Measurements from ENCODE around the gene SPINK4. TPM values are rescaled to one million over a fixed set of nuclear protein-coding genes. Genes with fewer than 3 reads are reported as not detected.

SPINK4 gene
- polyA plus RNA-seq, 3 donors: not detected

DNA sequence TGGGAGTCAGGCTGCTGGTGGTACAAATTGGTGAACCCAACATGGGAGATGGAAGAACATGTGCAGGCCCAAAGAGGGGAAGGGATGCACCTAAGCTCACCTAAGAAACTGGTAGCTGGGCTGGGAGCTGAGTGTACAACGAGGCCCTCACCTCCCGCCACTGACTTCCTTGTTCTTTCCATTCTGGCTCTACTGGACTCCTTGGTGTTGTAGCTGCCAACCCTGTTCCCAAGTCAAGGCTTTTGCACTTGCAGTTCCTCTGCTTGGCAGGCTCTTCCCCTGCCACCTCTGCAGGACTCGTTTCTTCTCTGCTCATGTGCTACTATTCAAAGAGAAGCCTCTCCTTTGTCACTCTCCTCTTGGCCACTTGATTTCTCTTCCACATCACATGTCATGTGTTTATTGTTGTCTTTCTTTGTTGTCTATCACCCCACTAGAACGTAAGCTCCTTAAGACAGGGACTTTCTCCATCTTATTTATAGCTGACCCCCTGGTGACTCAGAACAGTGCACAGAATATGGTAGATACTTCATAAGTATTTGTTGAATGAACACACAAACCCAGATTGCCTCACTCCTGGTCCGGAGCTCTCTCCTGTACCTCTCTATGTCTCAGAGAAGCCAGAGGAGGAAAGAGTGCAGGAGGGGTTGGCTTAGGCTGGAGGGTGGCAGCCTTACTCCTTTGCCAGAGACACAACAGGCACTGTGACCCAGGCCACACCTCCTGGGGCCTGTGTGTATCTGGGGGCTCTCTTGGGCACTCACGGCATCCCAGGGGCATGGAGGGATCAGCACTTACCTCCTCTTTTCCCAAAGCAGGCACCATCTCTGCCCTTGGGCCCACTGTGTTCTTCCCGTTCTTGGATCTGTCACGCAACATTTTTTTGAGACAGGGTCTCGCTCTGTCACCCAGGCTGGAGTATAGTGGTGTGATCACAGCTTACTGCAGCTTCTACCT lies 5.2 kb upstream of the SPINK4 start:
- TF ChIP-seq, protein P1, sequence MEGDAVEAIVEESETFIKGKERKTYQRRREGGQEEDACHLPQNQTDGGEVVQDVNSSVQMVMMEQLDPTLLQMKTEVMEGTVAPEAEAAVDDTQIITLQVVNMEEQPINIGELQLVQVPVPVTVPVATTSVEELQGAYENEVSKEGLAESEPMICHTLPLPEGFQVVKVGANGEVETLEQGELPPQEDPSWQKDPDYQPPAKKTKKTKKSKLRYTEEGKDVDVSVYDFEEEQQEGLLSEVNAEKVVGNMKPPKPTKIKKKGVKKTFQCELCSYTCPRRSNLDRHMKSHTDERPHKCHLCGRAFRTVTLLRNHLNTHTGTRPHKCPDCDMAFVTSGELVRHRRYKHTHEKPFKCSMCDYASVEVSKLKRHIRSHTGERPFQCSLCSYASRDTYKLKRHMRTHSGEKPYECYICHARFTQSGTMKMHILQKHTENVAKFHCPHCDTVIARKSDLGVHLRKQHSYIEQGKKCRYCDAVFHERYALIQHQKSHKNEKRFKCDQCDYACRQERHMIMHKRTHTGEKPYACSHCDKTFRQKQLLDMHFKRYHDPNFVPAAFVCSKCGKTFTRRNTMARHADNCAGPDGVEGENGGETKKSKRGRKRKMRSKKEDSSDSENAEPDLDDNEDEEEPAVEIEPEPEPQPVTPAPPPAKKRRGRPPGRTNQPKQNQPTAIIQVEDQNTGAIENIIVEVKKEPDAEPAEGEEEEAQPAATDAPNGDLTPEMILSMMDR (IDR thresholded peaks at IDR 0.05): no peak

DNA sequence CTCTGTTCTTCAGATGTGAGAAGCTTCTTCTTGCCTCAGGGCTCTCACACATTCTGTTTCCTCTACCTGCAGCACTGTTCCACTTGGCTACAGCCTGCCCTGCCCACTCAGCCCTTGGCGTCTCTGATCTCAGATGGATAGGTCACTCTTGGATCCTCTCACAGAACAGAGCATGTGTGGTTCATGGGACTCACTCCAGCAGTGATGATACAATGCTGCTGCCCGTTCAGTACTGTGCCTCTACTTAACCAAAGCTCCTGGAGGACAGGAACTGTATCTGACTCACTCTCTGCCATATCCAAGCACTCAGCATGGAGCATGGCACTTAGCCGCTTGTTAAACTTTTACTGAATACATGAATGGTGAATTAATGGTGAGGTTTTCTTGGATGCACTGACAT lies 3.4 kb upstream of the SPINK4 start:
- no peak overlapping the region for H3K4me3 Mint-ChIP-seq
- no peak overlapping the region for H3K27ac Mint-ChIP-seq
- no peak overlapping the region for H3K4me2 ChIP-seq (replicated peaks; ENCODE audit: extremely low read depth, low read length, poor library complexity, severe bottlenecking)
- no peaks in the 10 kb centered on the region for H3K4me1 ChIP-seq (ENCODE audit: control insufficient read depth in 1 of 2, insufficient read depth in 2 of 2, low read length in 2 of 2)
- no peak overlapping the region for H3K9ac ChIP-seq (ENCODE audit: insufficient read depth, low read length, poor library complexity, severe bottlenecking)
- H3K4me1 Mint-ChIP-seq: peaks cover 8% of the 10 kb centered on the region
- no peaks in the 10 kb centered on the region for H4K20me1 ChIP-seq (ENCODE audit: insufficient read depth, low read length)
- no peak overlapping the region for H3K27ac ChIP-seq (ENCODE audit: low read depth in 1 of 2, low read length in 2 of 2)
- intact Hi-C loops (cut with micrococcal nuclease): no loop called here
- H2AFZ ChIP-seq (ENCODE audit: insufficient read depth, low read depth, low read length, poor library complexity, severe bottlenecking): no peak overlapping the region
- no peaks in the 10 kb centered on the region for H3K36me3 Mint-ChIP-seq
- 100% methylated on average over 1 of the region's 3 CpGs for WGBS (ENCODE audit: insufficient coverage)
- H3K79me2 ChIP-seq (ENCODE audit: insufficient read depth, low read length): no peaks in the 10 kb centered on the region
- no peaks in the 10 kb centered on the region for H3K9me3 ChIP-seq (replicated peaks in 1 of 2; ENCODE audit: control insufficient read depth in 1 of 2, insufficient read depth in 1 of 2, low read length in 2 of 2)
- no peaks in the 10 kb centered on the region for H3K36me3 ChIP-seq (replicated peaks in 1 of 2; ENCODE audit: control insufficient read depth in 1 of 2, insufficient read depth in 2 of 2, low read length in 2 of 2)
- DNase-seq: no peak
- H3K9me3 Mint-ChIP-seq: peaks cover 0 to 3% (median 0%) of the 10 kb centered on the region in 7 donors
- peaks cover 0 to 5% (median 4%) of the 10 kb centered on the region in 3 donors for H3K27me3 Mint-ChIP-seq (ENCODE audit: low read depth in 3 of 3)
- no peak overlapping the region for H3K4me3 ChIP-seq (replicated peaks in 1 of 3; ENCODE audit: low read depth in 2 of 3, low read length in 3 of 3)
- TF ChIP-seq, protein P1 (IDR thresholded peaks at IDR 0.05): no peak
- no peaks in the 10 kb centered on the region for H3K27me3 ChIP-seq (ENCODE audit: control insufficient read depth in 2 of 2, insufficient read depth in 2 of 2, low read length in 2 of 2)

More for the DNA sequence above, 5.2 kb upstream of the SPINK4 start:
- DNase-seq: no peak
- peak overlapping the region in 2 of 7 donors; percentile 31 to 38 for H3K27ac Mint-ChIP-seq
- Histone ChIP-seq H2AFZ (ENCODE audit: insufficient read depth, low read depth, low read length, poor library complexity, severe bottlenecking) (no peak overlapping the region), H3K27ac (ENCODE audit: low read depth in 1 of 2, low read length in 2 of 2) (no peak overlapping the region), H3K79me2 (ENCODE audit: insufficient read depth, low read length) (no peaks in the 10 kb centered on the region), H3K4me3 (replicated peaks in 1 of 3; ENCODE audit: low read depth in 2 of 3, low read length in 3 of 3) (no peak overlapping the region), H3K9ac (ENCODE audit: insufficient read depth, low read length, poor library complexity, severe bottlenecking) (no peak overlapping the region), H3K4me2 (replicated peaks; ENCODE audit: extremely low read depth, low read length, poor library complexity, severe bottlenecking) (no peak overlapping the region), H4K20me1 (ENCODE audit: insufficient read depth, low read length) (no peaks in the 10 kb centered on the region), H3K36me3 (replicated peaks in 1 of 2; ENCODE audit: control insufficient read depth in 1 of 2, insufficient read depth in 2 of 2, low read length in 2 of 2) (no peaks in the 10 kb centered on the region), H3K4me1 (ENCODE audit: control insufficient read depth in 1 of 2, insufficient read depth in 2 of 2, low read length in 2 of 2) (no peaks in the 10 kb centered on the region), H3K27me3 (ENCODE audit: control insufficient read depth in 2 of 2, insufficient read depth in 2 of 2, low read length in 2 of 2) (no peaks in the 10 kb centered on the region), H3K9me3 (replicated peaks in 1 of 2; ENCODE audit: control insufficient read depth in 1 of 2, insufficient read depth in 1 of 2, low read length in 2 of 2) (no peaks in the 10 kb centered on the region)
- 84% methylated on average over 4 of the region's 9 CpGs for WGBS (ENCODE audit: insufficient coverage)
- no peak overlapping the region for H3K4me3 Mint-ChIP-seq
- H3K27me3 Mint-ChIP-seq (ENCODE audit: low read depth in 3 of 3): peaks cover 0 to 6% (median 5%) of the 10 kb centered on the region in 3 donors
- peaks cover 0 to 3% (median 0%) of the 10 kb centered on the region in 7 donors for H3K9me3 Mint-ChIP-seq
- intact Hi-C loops (cut with micrococcal nuclease): no loop called here
- peaks cover 8% of the 10 kb centered on the region for H3K4me1 Mint-ChIP-seq
- no peaks in the 10 kb centered on the region for H3K36me3 Mint-ChIP-seq
